GM19238 (cell line): Measurements from ENCODE around the gene CUTA.
"Not testable (repeated sequence)": the region's sequence is repeated elsewhere in the genome, so short reads cannot be mapped to it uniquely, and the experiment has no call there.

Experiments
- DNase-seq: peaks from one replicate; pipeline ENCODE4 v3.0.0; 2011; ENCODE audit warnings: low spot score; ENCODE audit not compliant: insufficient read length

CUTA gene

GRCh38 chr6:33373960-33374910 lies 43.7 kb downstream of the CUTA start:
- no peak for DNase-seq

GRCh38 chr6:33372526-33373123 lies 45.3 kb downstream of the CUTA start:
- no peak for DNase-seq

GRCh38 chr6:33371901-33372300 lies 46.0 kb downstream of the CUTA start:
- DNase-seq: not testable (repeated sequence)

DNA sequence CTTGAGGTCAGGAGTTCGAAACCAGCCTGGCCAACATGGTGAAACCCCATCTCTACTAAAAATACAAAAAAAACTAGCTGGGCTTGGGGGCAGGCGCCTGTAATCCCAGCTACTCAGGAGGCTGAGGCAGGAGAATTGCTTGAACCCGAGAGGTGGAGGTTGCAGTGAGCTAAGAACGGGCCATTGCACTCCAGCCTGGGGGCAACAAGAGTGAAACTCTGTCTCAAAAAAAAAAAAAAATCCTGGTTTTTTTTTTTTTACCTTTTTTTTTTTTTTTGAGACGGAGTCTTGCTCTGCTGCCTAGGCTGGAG lies 50.2 kb downstream of the CUTA start:
- not testable (repeated sequence) for DNase-seq

GRCh38 chr6:33367009-33367714 lies 50.7 kb downstream of the CUTA start:
- no peak for DNase-seq
